ENCODE measurements around the gene MPPE1.

The MPPE1 gene

GRCh38 chr18:11866764-11867163, 41.4 kb downstream of the MPPE1 start:
- no peaks in the 10 kb centered on the region for H3K36me3 ChIP-seq
- peaks cover 0 to 25% (median 15%) of the 10 kb centered on the region in 10 experiments; a peak in 14 of 20 replicates for H3K4me1 ChIP-seq
- no peak for TF ChIP-seq Cebpa-rat (IDR thresholded peaks at IDR 0.05)
- H3K4me2 ChIP-seq: no peak overlapping the region
- no peak overlapping the region for H3K27ac ChIP-seq
- no peaks in the 10 kb centered on the region for H3K9me3 ChIP-seq (replicated peaks in 1 of 11)
- H4K20me1 ChIP-seq: no peaks in the 10 kb centered on the region
- H3K27me3 ChIP-seq: no peaks in the 10 kb centered on the region
- no peak overlapping the region for H3K4me3 ChIP-seq
- no peak overlapping the region for H3K9ac ChIP-seq

GRCh38 chr18:11866329-11866728, 41.8 kb downstream of the MPPE1 start:
- no peak for TF ChIP-seq Cebpa-rat (IDR thresholded peaks at IDR 0.05)
- Histone ChIP-seq H4K20me1 (no peaks in the 10 kb centered on the region), H3K27ac (no peak overlapping the region), H3K9me3 (replicated peaks in 1 of 11) (no peaks in the 10 kb centered on the region), H3K9ac (no peak overlapping the region), H3K4me1 (peaks cover 0 to 25% (median 15%) of the 10 kb centered on the region in 10 experiments; a peak in 14 of 20 replicates), H3K4me2 (no peak overlapping the region), H3K36me3 (no peaks in the 10 kb centered on the region), H3K27me3 (no peaks in the 10 kb centered on the region), H3K4me3 (no peak overlapping the region)

GRCh38 chr18:11865071-11865470, 43.0 kb downstream of the MPPE1 start:
- peaks cover 4 to 35% (median 18%) of the 10 kb centered on the region in 10 experiments; a peak in 19 of 20 replicates for H3K4me1 ChIP-seq
- H3K36me3 ChIP-seq: no peaks in the 10 kb centered on the region
- no peaks in the 10 kb centered on the region for H3K27me3 ChIP-seq
- H3K4me2 ChIP-seq: no peak overlapping the region
- no peak overlapping the region for H3K27ac ChIP-seq
- TF ChIP-seq Cebpa-rat (IDR thresholded peaks at IDR 0.05): no peak
- H3K9ac ChIP-seq: no peak overlapping the region
- no peaks in the 10 kb centered on the region for H3K9me3 ChIP-seq (replicated peaks in 1 of 11)
- no peak overlapping the region for H3K4me3 ChIP-seq
- no peaks in the 10 kb centered on the region for H4K20me1 ChIP-seq

DNA sequence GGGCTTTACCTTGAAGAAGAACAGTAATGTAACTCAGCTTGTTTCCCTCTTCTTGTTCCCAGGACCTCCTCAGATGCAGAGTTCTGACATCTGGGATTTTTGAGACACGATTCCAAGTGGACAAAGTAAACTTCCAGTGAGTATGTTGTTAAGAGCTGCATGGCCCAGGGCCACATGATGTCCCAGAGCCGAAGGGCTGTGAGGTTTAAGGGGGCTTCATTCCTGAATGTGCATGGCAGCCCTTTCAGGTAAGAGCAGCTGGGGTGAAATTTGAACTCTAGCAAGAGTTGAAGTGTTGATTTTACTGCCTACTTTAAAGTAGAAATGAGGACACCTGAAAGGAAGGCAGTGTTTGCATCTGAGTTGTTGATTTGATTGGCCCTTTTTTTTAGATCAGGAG, 43.6 kb downstream of the MPPE1 start:
- H3K27ac ChIP-seq: no peak overlapping the region
- no peaks in the 10 kb centered on the region for H3K9me3 ChIP-seq (replicated peaks in 1 of 11)
- H3K36me3 ChIP-seq: no peaks in the 10 kb centered on the region
- TF ChIP-seq Cebpa-rat (IDR thresholded peaks at IDR 0.05): no peak
- H4K20me1 ChIP-seq: no peaks in the 10 kb centered on the region
- peak overlapping the region in 5 of 11 experiments; percentile 16 to 42 (median 32); a peak in 5 of 22 replicates for H3K4me2 ChIP-seq
- no peak overlapping the region for H3K9ac ChIP-seq
- H3K4me3 ChIP-seq: no peak overlapping the region
- H3K4me1 ChIP-seq: peaks cover 10 to 41% (median 22%) of the 10 kb centered on the region in 10 experiments; a peak in 19 of 20 replicates
- H3K27me3 ChIP-seq: no peaks in the 10 kb centered on the region

DNA sequence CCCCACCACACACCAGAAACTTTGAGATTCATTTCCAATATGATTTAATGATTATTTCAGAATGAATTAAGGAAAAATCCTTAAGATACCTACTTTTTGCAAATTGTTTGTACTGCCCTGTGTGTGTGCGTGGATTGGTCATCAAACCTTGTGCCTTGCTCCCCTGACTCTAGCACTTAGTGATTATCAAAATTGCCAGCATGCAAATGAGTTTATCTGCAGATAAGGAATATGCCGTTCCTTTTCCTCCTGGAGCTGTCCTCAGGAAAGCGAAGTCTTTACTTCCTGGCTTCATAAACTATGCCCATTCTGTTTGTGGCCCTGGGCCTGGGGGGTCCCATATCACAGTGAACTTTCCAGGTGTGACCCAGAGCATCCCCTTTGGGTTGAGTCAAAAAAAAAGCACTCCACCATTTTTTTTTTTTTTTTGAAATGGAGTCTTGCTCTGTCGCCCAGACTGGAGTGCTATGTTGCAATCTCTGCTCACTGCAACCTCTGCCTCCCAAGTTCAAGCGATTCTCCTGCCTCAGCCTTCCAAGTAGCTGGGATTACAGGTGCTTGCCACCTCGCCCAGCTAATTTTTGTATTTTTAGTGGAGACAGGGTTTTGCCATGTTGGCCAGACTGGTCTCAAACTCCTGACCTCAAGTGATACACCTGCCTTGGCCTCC, 45.5 kb downstream of the MPPE1 start:
- Histone ChIP-seq H3K27me3 (no peaks in the 10 kb centered on the region), H3K4me2 (peak overlapping the region in 3 of 11 experiments; percentile 8 to 26 (median 9); a peak in 1 of 22 replicates), H3K9me3 (replicated peaks in 1 of 11) (no peaks in the 10 kb centered on the region), H4K20me1 (no peaks in the 10 kb centered on the region), H3K36me3 (no peaks in the 10 kb centered on the region), H3K27ac (no peak overlapping the region), H3K4me1 (peaks cover 13 to 60% (median 36%) of the 10 kb centered on the region in 10 experiments; a peak in 19 of 20 replicates), H3K9ac (no peak overlapping the region), H3K4me3 (no peak overlapping the region)
- TF ChIP-seq Cebpa-rat (IDR thresholded peaks at IDR 0.05): no peak

DNA sequence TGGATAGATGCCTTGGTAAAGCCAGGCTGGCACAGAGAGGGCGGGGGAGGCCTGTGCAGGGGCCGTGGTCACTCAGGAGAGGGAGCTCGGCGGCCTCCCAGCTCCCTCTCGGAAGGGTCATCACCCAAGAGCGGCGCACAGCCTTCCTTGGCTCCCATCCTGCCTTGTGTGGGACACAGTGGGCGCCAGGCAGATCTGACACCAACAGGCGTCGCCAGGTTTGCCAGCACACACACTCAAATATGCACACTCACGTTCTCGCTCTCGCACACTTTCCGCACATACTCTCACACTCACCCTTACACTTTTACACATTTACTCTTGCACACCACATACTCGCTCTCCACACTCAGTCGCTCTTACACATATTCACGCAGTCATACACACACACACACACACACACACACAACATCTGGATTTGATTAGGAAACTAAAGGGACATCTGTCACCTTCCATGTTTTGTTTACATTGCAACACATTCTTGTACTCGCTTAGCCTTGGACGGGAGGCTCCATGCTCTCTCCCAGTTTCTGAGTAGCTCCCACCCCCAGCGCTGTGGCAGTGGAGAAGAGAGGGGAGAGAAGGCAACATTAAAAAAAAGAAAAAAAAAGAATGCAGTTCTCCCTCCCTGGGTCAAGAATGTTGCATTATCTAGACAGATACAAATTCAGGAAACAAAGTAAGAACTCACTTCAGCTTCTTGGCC, 46.4 kb downstream of the MPPE1 start:
- Histone ChIP-seq H3K9me3 (replicated peaks in 1 of 11) (no peaks in the 10 kb centered on the region), H3K36me3 (no peaks in the 10 kb centered on the region), H3K4me1 (peaks cover 13 to 68% (median 45%) of the 10 kb centered on the region in 10 experiments; a peak in 19 of 20 replicates), H3K27ac (peak overlapping the region in 1 of 11 experiments; percentile 64; a peak in 1 of 22 replicates), H4K20me1 (no peaks in the 10 kb centered on the region), H3K4me2 (no peak overlapping the region), H3K9ac (no peak overlapping the region), H3K27me3 (no peaks in the 10 kb centered on the region), H3K4me3 (no peak overlapping the region)
- no peak for TF ChIP-seq Cebpa-rat (IDR thresholded peaks at IDR 0.05)

DNA sequence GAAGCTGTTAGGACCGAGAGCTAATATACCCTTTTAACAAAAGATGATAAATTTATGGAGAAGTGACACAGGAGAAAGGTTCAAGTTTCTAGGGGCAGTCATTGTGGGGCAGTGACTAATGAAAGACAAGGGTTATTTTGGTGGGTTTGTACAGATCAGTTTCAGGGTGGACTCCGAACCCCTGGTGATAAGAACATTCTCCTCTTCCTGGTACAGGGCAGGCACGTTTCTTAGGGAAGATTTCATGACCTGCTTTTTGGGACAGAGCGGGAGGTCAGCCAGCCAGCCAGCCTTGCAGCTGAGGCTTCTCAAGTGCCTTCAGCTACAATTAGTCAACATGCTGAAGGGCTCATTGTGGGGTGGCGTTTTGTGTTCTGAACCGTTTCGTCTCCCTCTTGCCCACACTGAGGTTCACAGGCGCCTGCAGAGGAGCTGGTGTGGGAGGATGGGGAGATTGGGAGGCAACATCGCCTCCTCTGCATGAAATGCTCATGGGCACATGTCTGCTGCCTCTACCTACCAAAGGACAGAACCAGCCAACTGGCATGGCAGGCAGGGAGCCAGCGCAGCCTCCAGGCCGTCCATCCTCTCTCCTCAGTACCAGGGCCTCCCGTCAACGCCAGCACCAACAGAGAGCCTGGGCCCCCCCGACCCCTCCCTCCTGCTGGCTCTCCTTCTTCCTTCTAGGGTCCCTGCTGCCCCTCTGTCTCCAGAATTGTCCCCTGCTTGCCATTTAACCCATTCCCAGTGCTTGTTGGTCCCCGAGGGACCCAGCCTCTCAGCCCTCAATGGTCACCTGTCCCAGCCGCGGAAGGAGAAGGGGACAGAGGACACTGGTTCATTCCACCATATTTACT, 47.3 kb downstream of the MPPE1 start:
- no peak for TF ChIP-seq Cebpa-rat (IDR thresholded peaks at IDR 0.05)
- no peaks in the 10 kb centered on the region for H3K36me3 ChIP-seq

GRCh38 chr18:11859903-11860407, 48.2 kb downstream of the MPPE1 start:
- Histone ChIP-seq H3K9ac (no peak overlapping the region), H4K20me1 (peaks cover 0 to 6% (median 1%) of the 10 kb centered on the region in 11 experiments; a peak in 7 of 22 replicates), H3K9me3 (replicated peaks in 1 of 11) (no peaks in the 10 kb centered on the region), H3K27me3 (no peaks in the 10 kb centered on the region), H3K27ac (peak overlapping the region in 5 of 11 experiments; percentile 45 to 64 (median 52); a peak in 9 of 22 replicates), H3K36me3 (peaks cover 0 to 4% (median 1%) of the 10 kb centered on the region in 11 experiments; a peak in 3 of 22 replicates), H3K4me1 (peaks cover 13 to 86% (median 51%) of the 10 kb centered on the region in 10 experiments; a peak in 19 of 20 replicates), H3K4me3 (no peak overlapping the region), H3K4me2 (peak overlapping the region in 9 of 11 experiments; percentile 9 to 85 (median 76); a peak in 17 of 22 replicates)
- TF ChIP-seq Cebpa-rat (IDR thresholded peaks at IDR 0.05): no peak

More for the DNA sequence above, 47.3 kb downstream of the MPPE1 start:
- Histone ChIP-seq H3K27me3 (no peaks in the 10 kb centered on the region), H4K20me1 (no peaks in the 10 kb centered on the region), H3K4me2 (peak overlapping the region in 6 of 11 experiments; percentile 71 to 85 (median 79); a peak in 10 of 22 replicates), H3K4me1 (peaks cover 13 to 78% (median 51%) of the 10 kb centered on the region in 10 experiments; a peak in 19 of 20 replicates), H3K9me3 (replicated peaks in 1 of 11) (no peaks in the 10 kb centered on the region), H3K4me3 (no peak overlapping the region), H3K9ac (no peak overlapping the region), H3K27ac (peak overlapping the region in 5 of 11 experiments; percentile 45 to 64 (median 52); a peak in 8 of 22 replicates)
